ENCODE measurements around the gene ARHGAP28.

Gene ARHGAP28, protein sequence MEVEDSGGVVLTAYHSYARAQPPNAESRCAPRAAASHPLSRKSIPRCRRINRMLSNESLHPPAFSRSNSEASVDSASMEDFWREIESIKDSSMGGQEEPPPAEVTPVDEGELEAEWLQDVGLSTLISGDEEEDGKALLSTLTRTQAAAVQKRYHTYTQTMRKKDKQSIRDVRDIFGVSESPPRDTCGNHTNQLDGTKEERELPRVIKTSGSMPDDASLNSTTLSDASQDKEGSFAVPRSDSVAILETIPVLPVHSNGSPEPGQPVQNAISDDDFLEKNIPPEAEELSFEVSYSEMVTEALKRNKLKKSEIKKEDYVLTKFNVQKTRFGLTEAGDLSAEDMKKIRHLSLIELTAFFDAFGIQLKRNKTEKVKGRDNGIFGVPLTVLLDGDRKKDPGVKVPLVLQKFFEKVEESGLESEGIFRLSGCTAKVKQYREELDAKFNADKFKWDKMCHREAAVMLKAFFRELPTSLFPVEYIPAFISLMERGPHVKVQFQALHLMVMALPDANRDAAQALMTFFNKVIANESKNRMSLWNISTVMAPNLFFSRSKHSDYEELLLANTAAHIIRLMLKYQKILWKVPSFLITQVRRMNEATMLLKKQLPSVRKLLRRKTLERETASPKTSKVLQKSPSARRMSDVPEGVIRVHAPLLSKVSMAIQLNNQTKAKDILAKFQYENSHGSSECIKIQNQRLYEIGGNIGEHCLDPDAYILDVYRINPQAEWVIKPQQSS

DNA sequence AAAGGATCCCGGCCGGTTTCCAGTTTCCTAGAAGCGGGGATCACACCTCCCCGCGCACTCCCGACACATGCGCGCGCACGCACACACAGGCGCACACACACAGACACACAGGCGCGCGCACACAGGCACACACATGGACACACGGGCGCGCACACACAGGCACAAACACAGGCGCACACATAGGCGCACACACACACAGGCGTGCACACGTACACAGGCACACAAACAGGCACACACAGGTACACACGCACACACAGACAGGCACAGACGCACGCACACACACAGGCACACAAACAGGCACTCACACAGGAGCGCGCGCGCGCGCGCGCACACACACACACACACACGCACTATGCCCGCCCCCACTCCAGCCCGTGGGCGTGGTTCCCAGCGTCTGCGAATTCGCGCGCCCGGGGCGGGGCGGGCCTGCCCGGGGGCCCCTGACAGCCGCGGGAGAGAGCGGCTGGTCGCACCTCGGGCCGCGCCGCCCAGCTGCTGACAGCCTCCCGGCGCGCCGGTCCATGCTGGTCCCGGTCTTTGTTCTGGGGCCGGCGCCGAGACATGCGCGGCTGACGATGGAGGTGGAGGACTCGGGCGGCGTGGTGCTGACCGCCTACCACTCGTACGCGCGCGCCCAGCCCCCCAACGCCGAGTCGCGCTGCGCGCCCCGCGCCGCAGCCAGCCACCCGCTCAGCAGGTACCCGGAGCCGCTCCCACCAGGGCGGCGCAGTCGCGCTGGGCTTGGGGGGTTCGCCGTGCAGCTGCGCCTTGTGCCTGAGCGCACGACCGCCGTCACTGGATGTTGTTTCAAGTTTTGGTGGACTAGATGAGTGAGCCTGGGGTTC is at the start of gene ARHGAP28:
ARHGAP28 (plus strand) TSS at position 470 of the 845 bp plus-strand sequence; CDS start at position 576, 106 bp downstream.
- Histone ChIP-seq H2AFZ (ENCODE audit: low read length, unreplicated experiment) (peak within 1 kb of the TSS; percentile 87), H3K27me3 (ENCODE audit: insufficient read depth, low read length) (no peaks in the 10 kb centered on the region), H3K27ac (ENCODE audit: low read depth, low read length) (no peak within 1 kb of the TSS), H3K79me2 (ENCODE audit: control insufficient read depth, insufficient read depth, low read length, unreplicated experiment) (no peaks in the 10 kb centered on the region), H3K36me3 (ENCODE audit: insufficient read depth, low read length) (no peaks in the 10 kb centered on the region), H3K4me1 (ENCODE audit: control insufficient read depth, insufficient read depth, low read length, unreplicated experiment) (peaks cover 16% of the 10 kb centered on the region), H3K4me3 (ENCODE audit: low read depth, low read length) (peak within 1 kb of the TSS; percentile 92)

DNA sequence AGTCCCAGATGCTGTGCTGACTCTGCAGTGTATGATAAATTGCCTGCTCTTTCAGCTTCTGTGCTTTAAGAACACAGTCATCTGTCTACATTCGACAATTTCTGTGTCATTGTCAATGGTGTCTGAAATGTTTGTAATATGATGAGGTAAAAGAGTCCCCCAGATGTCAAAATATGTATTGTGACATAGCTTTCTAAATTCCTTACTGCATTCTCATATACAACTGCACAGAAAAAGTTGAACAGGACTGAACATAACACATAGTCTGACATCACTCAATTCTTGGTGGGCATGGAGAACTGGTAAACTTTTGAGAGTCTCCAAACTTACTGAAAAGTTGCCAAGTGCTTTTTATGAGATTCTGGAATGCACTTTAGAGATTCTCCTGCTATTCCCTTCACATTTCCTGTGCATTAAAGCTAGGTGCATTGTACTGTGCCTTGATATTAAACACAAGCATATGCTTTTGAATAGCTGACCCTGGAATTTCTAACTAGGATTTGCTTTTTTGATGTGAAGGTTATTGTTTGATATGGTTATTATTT is 48.1 kb upstream of the ARHGAP28 start:
- H3K4me3 ChIP-seq (ENCODE audit: low read depth, low read length) = no peak overlapping the region
- H3K27me3 ChIP-seq (ENCODE audit: insufficient read depth, low read length) = peaks cover 18% of the 10 kb centered on the region; the same call in 1 of the 2 replicates
- H3K36me3 ChIP-seq (ENCODE audit: insufficient read depth, low read length) = no peaks in the 10 kb centered on the region
- no peaks in the 10 kb centered on the region for H3K79me2 ChIP-seq (ENCODE audit: control insufficient read depth, insufficient read depth, low read length, unreplicated experiment)
- H2AFZ ChIP-seq (ENCODE audit: low read length, unreplicated experiment) = no peak overlapping the region
- H3K27ac ChIP-seq (ENCODE audit: low read depth, low read length) = no peak overlapping the region
- H3K4me1 ChIP-seq (ENCODE audit: control insufficient read depth, insufficient read depth, low read length, unreplicated experiment) = no peaks in the 10 kb centered on the region

DNA sequence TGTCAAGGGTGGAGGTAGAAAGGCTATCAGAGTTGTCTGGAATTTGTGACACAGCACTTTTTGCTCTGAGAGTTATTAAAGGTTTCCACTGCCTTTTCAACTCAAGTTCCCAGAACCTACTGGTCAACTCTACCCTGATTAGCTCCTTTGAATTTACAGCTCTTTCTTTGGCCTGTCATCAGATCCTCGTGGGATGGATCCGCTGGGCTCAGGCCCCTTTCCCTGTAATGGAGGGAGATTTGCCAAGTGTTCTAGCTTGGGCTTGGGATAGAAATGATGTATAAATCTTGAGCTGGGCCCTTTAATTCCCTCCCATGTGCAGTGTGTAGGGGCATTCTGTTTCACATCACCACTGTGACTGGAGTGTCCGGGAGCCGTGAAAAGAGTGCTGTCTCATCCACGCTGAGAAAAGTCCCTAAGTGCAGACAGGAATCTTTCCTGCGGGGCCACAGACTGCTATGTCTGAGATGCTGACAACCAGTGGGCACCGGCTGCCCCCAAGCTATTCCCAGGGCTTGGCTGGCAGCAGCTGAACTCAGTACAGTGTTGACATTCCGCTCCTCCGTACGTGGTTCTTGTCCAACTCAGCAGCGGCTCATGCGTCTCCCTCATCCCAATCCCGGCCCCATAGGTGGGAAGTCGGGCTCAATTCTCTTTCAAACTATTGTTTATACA is 46.9 kb upstream of the ARHGAP28 start:
- Histone ChIP-seq H3K27me3 (ENCODE audit: insufficient read depth, low read length) (peaks cover 18% of the 10 kb centered on the region; the same call in 1 of the 2 replicates), H3K27ac (ENCODE audit: low read depth, low read length) (no peak overlapping the region), H3K4me1 (ENCODE audit: control insufficient read depth, insufficient read depth, low read length, unreplicated experiment) (no peaks in the 10 kb centered on the region), H3K4me3 (ENCODE audit: low read depth, low read length) (no peak overlapping the region), H3K36me3 (ENCODE audit: insufficient read depth, low read length) (no peaks in the 10 kb centered on the region), H2AFZ (ENCODE audit: low read length, unreplicated experiment) (no peak overlapping the region), H3K79me2 (ENCODE audit: control insufficient read depth, insufficient read depth, low read length, unreplicated experiment) (no peaks in the 10 kb centered on the region)

DNA sequence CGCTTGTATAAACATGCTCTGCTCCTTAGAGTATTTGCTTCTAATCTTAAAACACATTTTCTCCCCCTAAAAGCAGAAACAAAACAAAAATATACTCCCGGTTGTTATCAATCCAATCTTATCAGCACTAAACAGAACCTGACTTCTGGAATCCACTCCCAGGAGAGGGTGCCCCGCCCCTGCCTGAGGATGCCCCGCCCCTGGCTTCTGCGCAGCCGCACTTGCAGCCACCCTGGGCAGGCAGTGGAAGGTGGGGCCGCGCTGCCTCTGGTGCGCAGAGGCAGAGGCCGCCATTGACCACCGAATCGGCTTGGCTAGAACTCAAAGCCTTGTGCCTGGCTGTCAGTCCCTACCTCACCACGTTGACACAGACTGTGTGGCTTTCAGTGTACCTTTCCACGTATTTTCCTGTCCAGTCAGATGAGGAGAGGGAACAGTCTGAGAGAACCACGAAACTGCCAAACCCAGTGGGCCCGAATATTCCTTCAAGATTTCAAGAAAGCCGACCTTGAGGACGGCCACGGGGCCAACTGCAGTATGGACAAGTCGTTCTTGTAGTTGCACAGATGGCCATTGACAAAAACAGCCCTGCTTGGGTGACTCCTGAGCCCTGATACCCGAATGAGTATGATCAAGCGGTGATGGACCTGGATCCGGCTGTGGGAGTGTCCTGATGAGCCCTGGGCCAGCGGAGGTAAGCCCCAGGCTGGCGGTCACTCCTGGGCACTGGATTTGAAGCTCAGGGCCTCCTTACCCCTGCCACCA is 46.2 kb upstream of the ARHGAP28 start:
- Histone ChIP-seq H2AFZ (ENCODE audit: low read length, unreplicated experiment) (no peak overlapping the region), H3K4me1 (ENCODE audit: control insufficient read depth, insufficient read depth, low read length, unreplicated experiment) (no peaks in the 10 kb centered on the region), H3K27me3 (ENCODE audit: insufficient read depth, low read length) (peaks cover 18% of the 10 kb centered on the region; the same call in 1 of the 2 replicates), H3K27ac (ENCODE audit: low read depth, low read length) (no peak overlapping the region), H3K79me2 (ENCODE audit: control insufficient read depth, insufficient read depth, low read length, unreplicated experiment) (no peaks in the 10 kb centered on the region), H3K4me3 (ENCODE audit: low read depth, low read length) (no peak overlapping the region), H3K36me3 (ENCODE audit: insufficient read depth, low read length) (no peaks in the 10 kb centered on the region)

DNA sequence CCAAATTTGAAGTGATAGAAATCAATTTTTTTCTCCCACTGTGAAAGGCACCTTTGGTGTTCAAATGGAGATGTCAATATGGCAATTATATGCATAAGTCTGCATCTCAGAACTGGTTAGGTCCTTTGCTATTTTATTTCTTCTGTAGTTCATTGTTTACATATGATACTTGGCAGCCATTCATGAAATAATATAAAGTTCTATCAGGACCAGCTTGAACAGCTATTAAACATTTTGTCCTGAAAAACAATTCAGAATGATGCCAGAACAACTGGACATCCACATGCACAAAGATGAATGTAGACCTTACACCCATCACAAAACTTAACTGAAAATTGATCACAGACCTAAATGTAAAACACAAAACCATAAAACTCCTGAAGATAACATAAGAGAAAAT is 41.8 kb upstream of the ARHGAP28 start:
- no peaks in the 10 kb centered on the region for H3K4me1 ChIP-seq (ENCODE audit: control insufficient read depth, insufficient read depth, low read length, unreplicated experiment)
- no peak overlapping the region for H3K4me3 ChIP-seq (ENCODE audit: low read depth, low read length)
- H3K79me2 ChIP-seq (ENCODE audit: control insufficient read depth, insufficient read depth, low read length, unreplicated experiment) = no peaks in the 10 kb centered on the region
- no peak overlapping the region for H2AFZ ChIP-seq (ENCODE audit: low read length, unreplicated experiment)
- H3K27ac ChIP-seq (ENCODE audit: low read depth, low read length) = no peak overlapping the region
- H3K36me3 ChIP-seq (ENCODE audit: insufficient read depth, low read length) = no peaks in the 10 kb centered on the region
- H3K27me3 ChIP-seq (ENCODE audit: insufficient read depth, low read length) = peaks cover 7% of the 10 kb centered on the region; the same call in 1 of the 2 replicates

DNA sequence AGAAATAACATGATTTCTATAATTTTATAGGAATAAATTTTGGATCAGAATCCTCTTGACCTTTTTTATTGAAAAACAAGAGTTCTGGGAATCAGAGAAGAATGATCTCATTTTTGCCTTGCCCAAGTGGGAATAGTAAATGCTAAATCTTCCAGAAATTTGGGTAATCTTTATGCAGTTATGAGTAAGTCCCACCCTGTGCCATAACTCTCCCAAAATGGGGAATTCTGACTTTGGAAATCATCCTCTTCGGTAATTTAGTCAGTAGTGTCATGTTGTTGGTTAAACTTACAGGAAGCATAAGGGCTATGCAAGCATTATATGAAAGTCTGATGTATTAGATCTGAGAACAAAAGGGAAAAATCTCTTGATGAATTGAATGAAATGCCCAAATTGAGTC is 20.6 kb upstream of the ARHGAP28 start:
- no peak overlapping the region for H3K4me3 ChIP-seq (ENCODE audit: low read depth, low read length)
- no peak overlapping the region for H3K27ac ChIP-seq (ENCODE audit: low read depth, low read length)
- H2AFZ ChIP-seq (ENCODE audit: low read length, unreplicated experiment) = no peak overlapping the region
- no peaks in the 10 kb centered on the region for H3K4me1 ChIP-seq (ENCODE audit: control insufficient read depth, insufficient read depth, low read length, unreplicated experiment)
- H3K79me2 ChIP-seq (ENCODE audit: control insufficient read depth, insufficient read depth, low read length, unreplicated experiment) = no peaks in the 10 kb centered on the region
- H3K27me3 ChIP-seq (ENCODE audit: insufficient read depth, low read length) = no peaks in the 10 kb centered on the region
- no peaks in the 10 kb centered on the region for H3K36me3 ChIP-seq (ENCODE audit: insufficient read depth, low read length)

DNA sequence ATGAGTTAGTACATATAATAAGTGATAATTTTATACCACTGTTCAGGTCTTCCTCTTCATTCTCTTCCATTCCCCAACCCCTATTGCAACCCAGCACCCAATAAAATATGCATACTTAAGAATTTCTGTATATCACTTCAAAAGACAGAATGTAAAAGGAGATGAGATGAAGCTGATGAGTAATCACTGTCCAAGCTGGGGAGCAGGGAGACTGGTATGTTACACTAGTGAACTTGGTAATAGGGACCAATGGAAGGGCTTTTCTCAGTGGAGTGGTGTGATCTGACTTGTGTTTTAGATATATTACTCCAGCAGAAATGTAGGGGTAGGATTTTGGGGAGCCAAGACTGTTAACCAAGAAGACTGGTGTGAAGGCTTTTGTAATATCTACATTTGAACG is 18.0 kb upstream of the ARHGAP28 start:
- Histone ChIP-seq H3K4me3 (ENCODE audit: low read depth, low read length) (no peak overlapping the region), H3K36me3 (ENCODE audit: insufficient read depth, low read length) (no peaks in the 10 kb centered on the region), H3K79me2 (ENCODE audit: control insufficient read depth, insufficient read depth, low read length, unreplicated experiment) (no peaks in the 10 kb centered on the region), H3K27ac (ENCODE audit: low read depth, low read length) (no peak overlapping the region), H3K27me3 (ENCODE audit: insufficient read depth, low read length) (no peaks in the 10 kb centered on the region), H3K4me1 (ENCODE audit: control insufficient read depth, insufficient read depth, low read length, unreplicated experiment) (no peaks in the 10 kb centered on the region), H2AFZ (ENCODE audit: low read length, unreplicated experiment) (no peak overlapping the region)

DNA sequence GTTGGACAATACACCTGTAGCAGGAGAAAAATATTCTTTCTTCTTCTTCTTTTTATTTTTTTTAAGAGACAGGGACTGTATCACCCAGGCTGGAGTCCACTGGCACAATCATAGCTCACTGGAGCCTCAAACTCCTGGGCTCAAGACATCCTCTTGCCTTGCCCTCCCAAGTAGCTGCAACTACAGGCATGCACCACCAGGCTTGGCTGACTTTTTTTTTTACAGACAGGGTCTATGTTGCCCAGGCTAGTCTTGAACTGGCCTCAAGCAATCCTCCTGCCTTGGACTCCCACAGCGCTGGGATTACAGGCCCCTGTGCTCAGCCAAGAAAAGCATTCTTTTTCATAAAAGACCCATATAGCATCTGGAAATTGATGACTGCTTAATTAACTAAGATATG is 17.1 kb upstream of the ARHGAP28 start:
- Histone ChIP-seq H3K36me3 (ENCODE audit: insufficient read depth, low read length) (no peaks in the 10 kb centered on the region), H3K79me2 (ENCODE audit: control insufficient read depth, insufficient read depth, low read length, unreplicated experiment) (no peaks in the 10 kb centered on the region), H3K27ac (ENCODE audit: low read depth, low read length) (no peak overlapping the region), H2AFZ (ENCODE audit: low read length, unreplicated experiment) (no peak overlapping the region), H3K27me3 (ENCODE audit: insufficient read depth, low read length) (no peaks in the 10 kb centered on the region), H3K4me1 (ENCODE audit: control insufficient read depth, insufficient read depth, low read length, unreplicated experiment) (no peaks in the 10 kb centered on the region), H3K4me3 (ENCODE audit: low read depth, low read length) (no peak overlapping the region)

DNA sequence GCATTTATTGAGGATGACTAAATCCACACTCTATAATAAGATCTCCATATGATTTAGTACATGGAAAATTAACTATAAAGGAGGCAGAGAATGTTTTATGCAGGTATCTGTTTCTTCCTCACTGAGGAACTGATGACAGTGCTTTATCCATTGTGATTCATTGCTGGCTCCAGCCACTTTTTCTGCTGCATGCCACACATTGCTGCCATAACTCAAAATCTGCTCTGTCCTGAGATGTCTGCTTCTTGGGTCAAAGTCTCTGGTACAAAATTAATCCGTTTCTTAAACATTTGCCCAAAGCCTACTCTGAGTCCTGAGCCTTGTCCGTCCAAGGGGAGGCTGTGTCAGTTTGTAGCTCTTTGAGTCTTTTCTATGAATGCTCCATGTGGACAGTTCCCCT is 15.5 kb upstream of the ARHGAP28 start:
- Histone ChIP-seq H3K27ac (ENCODE audit: low read depth, low read length) (no peak overlapping the region), H3K4me1 (ENCODE audit: control insufficient read depth, insufficient read depth, low read length, unreplicated experiment) (peaks cover 6% of the 10 kb centered on the region), H2AFZ (ENCODE audit: low read length, unreplicated experiment) (no peak overlapping the region)

More for the DNA sequence above, 15.5 kb upstream of the ARHGAP28 start:
- H3K79me2 ChIP-seq (ENCODE audit: control insufficient read depth, insufficient read depth, low read length, unreplicated experiment) = no peaks in the 10 kb centered on the region
- H3K36me3 ChIP-seq (ENCODE audit: insufficient read depth, low read length) = no peaks in the 10 kb centered on the region
- H3K4me3 ChIP-seq (ENCODE audit: low read depth, low read length) = no peak overlapping the region
- no peaks in the 10 kb centered on the region for H3K27me3 ChIP-seq (ENCODE audit: insufficient read depth, low read length)
